Gastrocnemius medialis (tissue), 4 donors: ENCODE measurements around the gene BTBD16. TPM values are rescaled to one million over a fixed set of nuclear protein-coding genes. Genes with fewer than 3 reads are reported as not detected.
A peak's percentile ranks its signal among the peaks of the same experiment; 100 is the strongest.

Experiments
- ATAC-seq, 2 donors: fragments of 150-250 bp; one replicate each; pipeline ENCODE4 v1.9.1; 2016
- DNase-seq, 2 donors: peaks; one replicate each; pipeline ENCODE4 v3.0.0-alpha.2; 2019
- H3K27ac ChIP-seq, 4 donors: fragments of 200-600 bp; sonication (generic); 1 replicate in 1 of 4; 2 replicates in 3 of 4; pipeline ENCODE4 v1.5.1; 2016 to 2018; ENCODE audit warnings: mild to moderate bottlenecking in 2 of 4, moderate library complexity in 1 of 4
- H3K27me3 ChIP-seq, 3 donors: fragments of 200-600 bp; sonication (generic) in 2 of 3; 1 replicate in 1 of 3; 2 replicates in 2 of 3; pipeline versions ENCODE4 v1.5.1 to v1.6.0; 2016 to 2019; ENCODE audit warnings: mild to moderate bottlenecking in 1 of 3, moderate library complexity in 1 of 3
- H3K36me3 ChIP-seq, 2 donors: fragments of 200-600 bp; sonication (generic) in 1 of 2; one replicate each; pipeline ENCODE4 v1.5.1; 2017 to 2018
- H3K4me1 ChIP-seq, 2 donors: fragments of 200-600 bp; sonication (generic) in 1 of 2; one replicate each; pipeline ENCODE4 v1.5.1; 2016 to 2017; ENCODE audit warnings: mild to moderate bottlenecking in 2 of 2
- H3K4me3 ChIP-seq, 4 donors: fragments of 200-600 bp; sonication (generic) in 3 of 4; 1 replicate in 1 of 4; 2 replicates in 3 of 4; pipeline ENCODE4 v1.5.1; 2016 to 2019; ENCODE audit warnings: mild to moderate bottlenecking in 2 of 4
- H3K9me3 ChIP-seq, 3 donors: fragments of 200-600 bp; sonication (generic) in 2 of 3; 1 replicate in 1 of 3; 2 replicates in 2 of 3; pipeline ENCODE4 v1.5.1; 2016 to 2019
- CTCF ChIP-seq, 5 experiments: fragments of 450-650 bp in 3 of 5; fragments of 200-600 bp in 2 of 5; sonication (generic) in 2 of 5; IDR thresholded peaks in 4 of 5; conservative IDR thresholded peaks in 1 of 5; 1 replicate in 4 of 5; 2 replicates in 1 of 5; pipeline ENCODE4 v1.5.1; 2016 to 2019; ENCODE audit warnings: antibody characterized with exemption in 5 of 5, mild to moderate bottlenecking in 3 of 5, moderate library complexity in 3 of 5
- POLR2A ChIP-seq, 2 donors: fragments of 450-650 bp; IDR thresholded peaks; one replicate each; pipeline ENCODE4 v1.6.1; 2017; ENCODE audit warnings: antibody characterized with exemption in 2 of 2, mild to moderate bottlenecking in 2 of 2, moderate library complexity in 2 of 2
- in situ Hi-C, 4 donors: fragments of 200-750 bp; cut with MboI; loops; one replicate each; pipeline versions ENCODE4 v1.15.0 to v1.8.0; 2017; ENCODE audit warnings: low sequenced_read_pairs in 4 of 4
- intact Hi-C: fragments of 100-400 bp; cut with DNase I; formaldehyde crosslinking; loops from one replicate; pipeline ENCODE4 v1.15.1; 2023; ENCODE audit warnings: low total_unique reads
- total RNA-seq, 4 donors: library from RNA; depleted of rRNA; stranded (reverse); fragments of >200 nt; gene quantifications; one replicate each; pipeline versions ENCODE4 v1.1.0 to v1.2.3, GENCODE V29; 2016

The BTBD16 gene
- total RNA-seq, 4 donors from 2014 or later: 0.46 to 0.55 TPM; not detected in 2

- Histone ChIP-seq H3K9me3 (no peaks in the 10 kb centered on the region), H3K27me3 (no peaks in the 10 kb centered on the region), H3K36me3 (no peaks in the 10 kb centered on the region), H3K27ac (no peak overlapping the region), H3K4me3 (no peak overlapping the region), H3K4me1 (peaks cover 0 to 8% of the 10 kb centered on the region in 2 donors)
- no peak for TF ChIP-seq POLR2A (IDR thresholded peaks at IDR 0.05)
- TF ChIP-seq CTCF (IDR thresholded peaks at IDR 0.05 in 4 of 5, conservative IDR thresholded peaks at IDR 0.05 in 1 of 5): peak; percentile 51 to 78 (median 73)
- DNase-seq (no peak), ATAC-seq (peak; percentile 37 to 44)
- in situ Hi-C loops (loop anchor here (5.0 to 10.0 kb wide), 3 partner anchors 92 to 222 kb away; partner anchors contain the start of gene DMBT1 (in 2 of the 4)), intact Hi-C loops (loop anchor here (1.0 to 5.0 kb wide), 3 partner anchors 45 to 222 kb away; no protein-coding TSS in a partner anchor)
These were observed 71.4 kb downstream of the BTBD16 start for GRCh38 chr10:122342293-122343134.

GRCh38 chr10:122343135-122343800 is 72.2 kb downstream of the BTBD16 start:
- ATAC-seq (no peak), DNase-seq (no peak)
- Histone ChIP-seq H3K9me3 (no peaks in the 10 kb centered on the region), H3K36me3 (no peaks in the 10 kb centered on the region), H3K27ac (no peak overlapping the region), H3K27me3 (no peaks in the 10 kb centered on the region), H3K4me3 (no peak overlapping the region), H3K4me1 (peaks cover 0 to 8% of the 10 kb centered on the region in 2 donors)
- no peak for TF ChIP-seq CTCF (IDR thresholded peaks at IDR 0.05 in 4 of 5, conservative IDR thresholded peaks at IDR 0.05 in 1 of 5)
- TF ChIP-seq POLR2A (IDR thresholded peaks at IDR 0.05): no peak
- in situ Hi-C loops (loop anchor here (5.0 to 10.0 kb wide), 3 partner anchors 92 to 222 kb away; partner anchors contain the start of gene DMBT1 (in 2 of the 4)), intact Hi-C loops (loop anchor here (1.0 to 5.0 kb wide), 3 partner anchors 46 to 222 kb away; no protein-coding TSS in a partner anchor)

GRCh38 chr10:122343936-122344335 is 72.8 kb downstream of the BTBD16 start:
- in situ Hi-C loops: loop anchor here (5.0 to 10.0 kb wide), 3 partner anchors 91 to 221 kb away; partner anchors contain the start of gene DMBT1 (in 2 of the 4)
- H3K4me1 ChIP-seq: peaks cover 0 to 8% of the 10 kb centered on the region in 2 donors
- H3K27ac ChIP-seq: no peak overlapping the region

More at GRCh38 chr10:122343936-122344335, 72.8 kb downstream of the BTBD16 start:
- intact Hi-C loops: loop anchor here (1.0 to 5.0 kb wide), 3 partner anchors 47 to 221 kb away; no protein-coding TSS in a partner anchor
- DNase-seq (no peak), ATAC-seq (no peak)
- no peak overlapping the region for H3K4me3 ChIP-seq
- no peak for TF ChIP-seq POLR2A (IDR thresholded peaks at IDR 0.05)
- no peak for TF ChIP-seq CTCF (IDR thresholded peaks at IDR 0.05 in 4 of 5, conservative IDR thresholded peaks at IDR 0.05 in 1 of 5)
- H3K9me3 ChIP-seq: no peaks in the 10 kb centered on the region
- H3K36me3 ChIP-seq: no peaks in the 10 kb centered on the region
- no peaks in the 10 kb centered on the region for H3K27me3 ChIP-seq
